ENCODE data around the gene ABCD2. TPM values are rescaled to one million over a fixed set of nuclear protein-coding genes. Genes with fewer than 3 reads are reported as not detected.

ABCD2 gene
- not detected in 2 replicates for total RNA-seq

GRCh38 chr12:39619660-39620433, at the start of gene ABCD2:
TSS of gene ABCD2 (minus strand) at chr12:39619803. CDS start at chr12:39619615, 188 bp downstream.

Other genes starting within 250 kb of the ABCD2 start
- gene KIF21A, start 176.7 kb downstream of the ABCD2 start, total RNA-seq, result 17.0 and 20.6 TPM in 2 replicates

Data from hair follicular keratinocyte (primary cell).